Esophagus muscularis mucosa (tissue), 4 donors: ENCODE data around the gene IFNE.

ENCODE experiments used
- EP300 ChIP-seq: sonication (generic); formaldehyde crosslinking; IDR thresholded peaks from one replicate; pipeline ENCODE4 v1.6.1; 2017; ENCODE audit warnings: antibody characterized with exemption
- POLR2AphosphoS5 ChIP-seq, 2 donors: sonication (generic); formaldehyde crosslinking; IDR thresholded peaks; one replicate each; pipeline ENCODE4 v1.6.1; 2017; ENCODE audit warnings: antibody characterized with exemption in 2 of 2
- TF ChIP-seq, protein P1 (sequence below), 3 experiments: fragments of 200-600 bp in 2 of 3; fragments of 450-650 bp in 1 of 3; sonication (generic) in 2 of 3; IDR thresholded peaks; one replicate each; pipeline ENCODE4 v1.5.1; 2017 to 2019; ENCODE audit warnings: antibody characterized with exemption in 3 of 3, mild to moderate bottlenecking in 2 of 3, moderate library complexity in 1 of 3

DNA sequence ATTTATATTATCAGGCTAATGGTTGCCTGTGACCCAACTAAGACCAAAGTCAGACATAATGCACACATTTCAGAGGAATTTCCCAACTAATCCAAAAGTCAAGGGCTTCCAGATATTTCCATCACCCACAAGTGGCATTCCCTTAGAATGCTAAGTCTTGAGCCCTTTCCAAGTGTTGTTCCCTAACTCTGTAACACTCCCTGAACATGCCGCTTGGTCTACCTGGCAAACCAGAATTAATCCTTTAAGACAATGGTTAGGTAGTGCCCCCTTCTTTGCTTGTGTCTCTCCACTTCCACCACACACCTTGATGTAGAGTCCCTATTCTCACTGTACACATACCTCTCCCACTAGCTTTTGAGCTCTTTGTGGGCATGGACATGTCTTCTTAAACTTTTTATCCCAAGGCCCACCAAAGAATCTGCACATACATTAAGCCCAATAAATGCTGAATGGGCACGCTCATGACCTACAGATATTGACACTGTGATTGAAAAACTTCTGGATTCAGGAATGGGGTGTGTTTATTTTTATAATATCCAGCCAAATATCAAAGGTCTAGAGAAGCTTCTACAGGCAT lies 37.8 kb upstream of the IFNE start:
- TF ChIP-seq EP300, result no peak
- TF ChIP-seq POLR2AphosphoS5 (IDR thresholded peaks at IDR 0.05), result no peak
- TF ChIP-seq, protein P1, sequence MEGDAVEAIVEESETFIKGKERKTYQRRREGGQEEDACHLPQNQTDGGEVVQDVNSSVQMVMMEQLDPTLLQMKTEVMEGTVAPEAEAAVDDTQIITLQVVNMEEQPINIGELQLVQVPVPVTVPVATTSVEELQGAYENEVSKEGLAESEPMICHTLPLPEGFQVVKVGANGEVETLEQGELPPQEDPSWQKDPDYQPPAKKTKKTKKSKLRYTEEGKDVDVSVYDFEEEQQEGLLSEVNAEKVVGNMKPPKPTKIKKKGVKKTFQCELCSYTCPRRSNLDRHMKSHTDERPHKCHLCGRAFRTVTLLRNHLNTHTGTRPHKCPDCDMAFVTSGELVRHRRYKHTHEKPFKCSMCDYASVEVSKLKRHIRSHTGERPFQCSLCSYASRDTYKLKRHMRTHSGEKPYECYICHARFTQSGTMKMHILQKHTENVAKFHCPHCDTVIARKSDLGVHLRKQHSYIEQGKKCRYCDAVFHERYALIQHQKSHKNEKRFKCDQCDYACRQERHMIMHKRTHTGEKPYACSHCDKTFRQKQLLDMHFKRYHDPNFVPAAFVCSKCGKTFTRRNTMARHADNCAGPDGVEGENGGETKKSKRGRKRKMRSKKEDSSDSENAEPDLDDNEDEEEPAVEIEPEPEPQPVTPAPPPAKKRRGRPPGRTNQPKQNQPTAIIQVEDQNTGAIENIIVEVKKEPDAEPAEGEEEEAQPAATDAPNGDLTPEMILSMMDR (IDR thresholded peaks at IDR 0.05), result no peak
